MG63 (cell line): Measurements from ENCODE around the gene TSPAN5. TPM values are rescaled to one million over a fixed set of nuclear protein-coding genes. Genes with fewer than 3 reads are reported as not detected.
"Not testable (repeated sequence)": the region's sequence is repeated elsewhere in the genome, so short reads cannot be mapped to it uniquely, and the experiment has no call there.

Source experiments
- DNase-seq: peaks from one replicate; pipeline ENCODE4 v3.0.0-alpha.2; 2020
- H3K27me3 ChIP-seq: fragments of 250-450 bp; sonication (Bioruptor Pico); 2 replicates; pipeline ENCODE4 v1.5.1; 2020; ENCODE audit warnings: mild to moderate bottlenecking, moderate library complexity
- H3K36me3 ChIP-seq: fragments of 250-450 bp; sonication (Bioruptor Pico); 2 replicates; pipeline ENCODE4 v1.5.1; 2020; ENCODE audit warnings: mild to moderate bottlenecking, moderate library complexity
- H3K4me3 ChIP-seq: fragments of 250-450 bp; sonication (Bioruptor Pico); 2 replicates; pipeline ENCODE4 v1.5.1; 2020; ENCODE audit warnings: mild to moderate bottlenecking, moderate library complexity
- H3K9me3 ChIP-seq: fragments of 250-450 bp; sonication (Bioruptor Pico); 2 replicates; pipeline ENCODE4 v1.5.1; 2020; ENCODE audit warnings: mild to moderate bottlenecking, moderate library complexity
- total RNA-seq: library from RNA; depleted of rRNA; stranded (reverse); fragments of >200 nt; shearing (Covaris generic); gene quantifications from 2 replicates; pipeline ENCODE4 v1.2.3, GENCODE V29; 2014; ENCODE audit warnings: low replicate concordance; rRNA removed

The TSPAN5 gene
- total RNA-seq, result 2.7 and 12.6 TPM in 2 replicates

DNA sequence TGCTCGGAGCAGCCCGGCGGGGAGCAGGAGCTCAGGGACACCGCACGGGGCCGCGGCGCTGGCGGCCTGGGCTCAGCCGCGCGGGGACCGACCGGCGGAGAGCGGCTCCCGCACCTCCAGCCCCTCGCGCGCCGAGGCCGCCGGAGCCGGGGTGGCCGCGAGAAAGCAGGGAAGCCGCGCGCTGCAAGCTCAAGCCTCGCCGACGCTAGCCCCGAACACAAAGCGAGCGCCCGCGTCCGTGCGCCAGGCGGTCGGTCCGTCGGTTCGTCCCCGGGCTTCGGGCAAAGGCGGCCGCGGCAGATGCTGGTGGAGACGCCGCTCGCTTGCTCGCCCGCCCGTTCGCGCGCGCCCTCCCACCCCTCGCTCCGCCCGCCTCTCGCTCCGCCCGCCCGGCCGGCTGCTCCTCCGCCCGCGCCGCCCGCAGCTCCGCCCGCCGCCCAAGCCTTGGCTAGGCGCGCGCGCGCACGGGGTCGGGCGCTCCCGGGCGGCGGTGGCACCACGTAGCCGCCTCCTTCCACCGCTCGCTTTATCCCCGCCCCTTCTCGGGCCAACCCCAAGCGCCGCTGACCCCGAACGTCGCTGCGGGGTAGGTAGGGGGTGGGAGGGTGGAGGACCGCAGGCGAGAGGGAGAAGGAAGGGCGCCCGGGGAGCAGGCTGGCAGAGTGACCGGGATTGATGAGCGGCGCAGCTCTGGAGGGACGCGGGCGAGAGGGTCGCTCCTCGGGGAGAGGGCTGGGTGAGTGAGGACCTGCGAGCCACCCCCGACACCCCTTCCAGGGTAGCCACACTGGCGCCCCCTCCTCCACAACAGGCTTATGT lies at the start of gene TSPAN5:
TSS of gene TSPAN5 (minus strand) at position 325 of the 819 bp plus-strand sequence.
- DNase-seq, result peak; percentile 79
- H3K4me3 ChIP-seq, result peak within 1 kb of the TSS; percentile 73
- H3K9me3 ChIP-seq, result no peaks in the 10 kb centered on the region
- no peaks in the 10 kb centered on the region for H3K27me3 ChIP-seq
- no peaks in the 10 kb centered on the region for H3K36me3 ChIP-seq

DNA sequence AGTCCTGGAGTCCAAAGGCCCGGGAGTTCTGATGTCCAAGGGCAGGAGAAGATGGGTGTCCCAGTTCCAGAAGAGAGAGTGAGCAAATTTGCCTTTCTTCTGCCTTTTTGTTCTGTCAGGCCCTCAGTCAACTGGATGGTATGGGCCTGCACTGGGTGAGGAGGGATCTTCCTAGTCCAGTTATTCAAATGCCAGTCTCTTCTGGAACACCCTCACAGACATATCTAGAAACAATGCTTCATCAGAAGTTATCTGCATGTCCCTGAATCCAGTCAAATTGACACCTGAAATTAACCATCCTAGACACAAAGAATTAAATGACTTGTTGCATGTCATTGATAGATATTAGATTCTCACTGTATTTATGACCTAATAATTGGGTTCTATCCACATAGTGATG lies 48.5 kb upstream of the TSPAN5 start:
- Histone ChIP-seq H3K9me3 (no peaks in the 10 kb centered on the region), H3K36me3 (no peaks in the 10 kb centered on the region), H3K27me3 (no peaks in the 10 kb centered on the region), H3K4me3 (no peak overlapping the region)
- DNase-seq, result no peak

DNA sequence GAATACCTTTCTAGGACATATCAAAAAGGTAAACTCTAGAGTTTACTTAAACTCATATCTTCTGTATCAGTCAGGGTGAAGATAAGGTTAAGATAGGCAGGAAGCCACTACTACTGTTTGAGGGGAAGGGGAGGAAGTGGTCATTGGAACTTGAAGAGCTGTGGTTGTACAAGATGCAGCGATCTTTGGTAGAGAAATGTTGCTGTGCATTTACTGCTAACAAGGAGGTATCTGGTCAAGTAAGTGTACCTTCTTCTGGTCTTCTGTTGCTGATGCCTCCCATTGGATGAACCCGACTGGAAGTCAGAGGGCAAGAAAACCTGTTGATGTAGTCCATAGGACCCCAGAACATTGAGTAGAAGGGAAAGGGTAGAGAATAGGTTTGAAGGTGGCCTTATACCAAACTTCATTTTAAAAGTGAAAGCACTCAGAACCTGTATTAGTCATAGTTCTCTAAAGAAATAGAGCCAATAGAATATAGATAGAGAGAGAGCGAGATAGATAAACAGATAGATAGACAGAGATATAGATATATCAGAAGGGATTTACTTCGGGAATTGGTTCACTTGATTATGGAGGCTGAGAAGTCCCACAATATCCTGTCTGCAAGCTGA lies 47.9 kb upstream of the TSPAN5 start:
- H3K9me3 ChIP-seq, result no peaks in the 10 kb centered on the region
- no peak for DNase-seq
- no peak overlapping the region for H3K4me3 ChIP-seq
- no peaks in the 10 kb centered on the region for H3K27me3 ChIP-seq
- H3K36me3 ChIP-seq, result no peaks in the 10 kb centered on the region

DNA sequence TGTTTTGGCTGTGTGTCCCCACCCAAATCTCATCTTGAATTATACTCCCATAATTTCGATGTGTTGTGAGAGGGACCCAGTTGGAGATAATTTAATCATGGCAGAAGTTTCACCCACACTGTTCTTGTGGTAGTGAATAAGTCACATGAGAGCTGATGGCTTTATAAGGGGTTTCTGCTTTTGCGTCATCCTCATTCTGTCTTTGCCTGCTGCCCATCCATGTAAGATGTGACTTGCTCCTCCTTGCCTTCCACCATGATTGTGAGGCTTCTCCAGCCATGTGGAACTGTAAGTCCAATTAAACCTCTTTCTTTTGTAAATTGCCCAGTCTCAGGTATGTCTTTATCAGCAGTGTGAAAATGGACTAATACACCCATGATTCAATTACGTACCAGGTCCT lies 47.2 kb upstream of the TSPAN5 start:
- not testable (repeated sequence) for DNase-seq, H3K36me3 ChIP-seq, H3K9me3 ChIP-seq, H3K4me3 ChIP-seq, H3K27me3 ChIP-seq

DNA sequence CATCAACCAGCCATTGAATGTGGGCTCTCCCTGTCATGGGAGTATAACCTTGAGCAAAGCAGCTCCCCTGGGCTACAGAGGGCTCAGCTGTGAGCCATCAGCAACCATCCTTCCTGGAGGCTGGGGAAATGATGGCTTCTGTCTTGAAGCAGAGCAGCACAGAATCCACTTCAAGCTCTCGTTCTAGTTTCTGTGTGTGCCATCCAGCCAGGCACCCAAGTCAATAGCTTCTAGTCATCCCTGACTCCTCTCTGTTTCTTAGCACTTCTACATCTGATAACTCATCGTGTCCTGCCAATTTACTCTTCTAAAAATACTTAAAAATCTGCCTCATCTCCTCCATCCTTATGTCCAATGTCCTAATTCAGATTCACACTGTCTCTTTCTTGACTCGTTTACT lies 42.2 kb upstream of the TSPAN5 start:
- Histone ChIP-seq H3K36me3 (no peaks in the 10 kb centered on the region), H3K9me3 (no peaks in the 10 kb centered on the region), H3K4me3 (no peak overlapping the region), H3K27me3 (no peaks in the 10 kb centered on the region)
- no peak for DNase-seq

DNA sequence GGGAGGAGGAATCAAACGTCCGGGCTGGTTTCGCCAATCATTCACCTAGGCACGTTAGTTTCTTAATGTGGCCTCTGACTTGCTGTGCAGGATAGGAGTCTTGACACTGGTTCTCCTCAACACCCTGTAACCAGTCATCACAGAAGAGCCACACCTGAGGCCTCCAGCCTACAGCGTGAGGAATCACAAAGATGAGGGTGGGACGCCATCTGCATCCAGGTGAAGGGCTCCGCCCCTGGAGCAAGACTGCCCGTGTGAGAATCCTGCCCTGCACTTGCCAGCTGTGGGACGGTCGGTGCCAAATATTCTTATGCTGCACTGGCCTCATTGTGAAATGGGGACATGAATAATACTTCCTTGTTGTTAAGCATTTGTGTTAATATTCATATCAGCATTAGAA lies 35.7 kb upstream of the TSPAN5 start:
- H3K9me3 ChIP-seq, result no peaks in the 10 kb centered on the region
- H3K27me3 ChIP-seq, result no peaks in the 10 kb centered on the region
- no peaks in the 10 kb centered on the region for H3K36me3 ChIP-seq
- DNase-seq, result no peak
- H3K4me3 ChIP-seq, result no peak overlapping the region

DNA sequence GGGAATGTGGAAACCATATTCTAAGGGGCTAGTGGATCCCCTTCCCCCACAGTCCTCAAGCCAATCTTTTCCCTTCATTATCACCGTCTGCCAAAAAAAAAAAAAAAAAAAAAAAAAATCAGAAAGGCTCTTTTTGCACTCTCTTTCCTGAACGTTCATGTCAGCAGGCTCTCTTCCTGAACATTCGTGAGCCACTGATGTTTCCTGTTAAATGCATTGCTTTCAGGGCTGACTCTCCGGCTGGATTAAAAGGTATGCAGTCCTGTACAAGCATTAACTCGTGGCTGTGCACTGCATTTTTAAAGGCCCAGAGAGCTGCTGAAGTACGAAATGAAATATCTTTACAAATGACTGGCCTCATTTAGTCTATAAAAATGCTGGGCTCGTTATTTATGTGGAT lies 34.0 kb upstream of the TSPAN5 start:
- Histone ChIP-seq H3K9me3 (no peaks in the 10 kb centered on the region), H3K4me3 (no peak overlapping the region), H3K27me3 (no peaks in the 10 kb centered on the region), H3K36me3 (no peaks in the 10 kb centered on the region)
- no peak for DNase-seq

DNA sequence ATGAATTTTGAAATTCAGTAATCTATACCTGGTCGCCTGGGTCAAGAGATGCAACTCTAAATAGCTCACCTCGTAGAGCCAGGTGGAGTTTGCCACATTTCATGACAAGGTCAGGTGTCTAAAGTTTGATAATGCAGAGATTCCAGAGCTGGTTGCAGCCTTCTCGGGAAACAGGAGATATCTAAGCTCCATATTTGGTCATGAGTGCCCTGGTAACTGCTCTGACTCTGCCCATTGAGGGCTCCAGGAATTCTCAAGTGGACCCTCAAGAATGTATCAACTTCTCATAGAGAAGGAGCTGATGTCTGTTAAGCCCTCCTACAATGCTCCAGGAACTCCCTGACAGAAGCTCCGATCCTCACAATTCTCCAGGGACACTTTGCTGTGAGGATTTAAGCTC lies 33.2 kb upstream of the TSPAN5 start:
- no peak for DNase-seq
- Histone ChIP-seq H3K27me3 (no peaks in the 10 kb centered on the region), H3K9me3 (no peaks in the 10 kb centered on the region), H3K36me3 (no peaks in the 10 kb centered on the region), H3K4me3 (no peak overlapping the region)

DNA sequence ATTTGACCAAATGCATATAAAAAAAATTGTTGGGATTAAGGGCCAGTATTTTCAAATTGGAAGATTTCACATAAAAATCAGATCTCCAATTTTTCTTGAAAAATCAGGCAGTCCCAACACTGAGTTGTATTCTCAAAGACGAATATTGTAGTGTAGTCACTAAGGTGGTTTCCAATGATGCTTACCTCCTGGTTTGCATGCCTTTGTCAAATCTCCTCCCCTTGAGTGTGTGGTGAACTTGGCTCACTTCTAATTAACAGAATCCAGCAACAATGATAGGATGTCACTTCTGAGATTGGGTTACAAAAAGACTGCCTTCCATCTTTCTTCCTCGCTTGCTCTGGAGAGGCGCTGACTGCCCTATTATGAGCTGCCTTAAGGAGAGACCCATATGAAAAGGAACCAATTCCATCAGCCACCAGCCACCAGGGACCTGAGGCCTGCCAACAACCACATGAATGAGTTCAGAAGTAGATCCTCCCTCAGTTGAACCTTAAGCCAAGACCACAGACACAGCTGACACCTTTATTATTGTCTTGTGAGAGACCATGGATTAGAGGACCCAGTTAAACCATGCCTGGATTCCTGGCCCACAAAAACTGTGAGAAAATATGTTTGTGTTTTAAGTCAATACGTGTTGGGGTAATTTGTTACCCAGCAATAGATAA lies 31.2 kb upstream of the TSPAN5 start:
- H3K27me3 ChIP-seq, result no peaks in the 10 kb centered on the region
- no peak for DNase-seq
- no peak overlapping the region for H3K4me3 ChIP-seq
- H3K36me3 ChIP-seq, result no peaks in the 10 kb centered on the region
- H3K9me3 ChIP-seq, result no peaks in the 10 kb centered on the region

DNA sequence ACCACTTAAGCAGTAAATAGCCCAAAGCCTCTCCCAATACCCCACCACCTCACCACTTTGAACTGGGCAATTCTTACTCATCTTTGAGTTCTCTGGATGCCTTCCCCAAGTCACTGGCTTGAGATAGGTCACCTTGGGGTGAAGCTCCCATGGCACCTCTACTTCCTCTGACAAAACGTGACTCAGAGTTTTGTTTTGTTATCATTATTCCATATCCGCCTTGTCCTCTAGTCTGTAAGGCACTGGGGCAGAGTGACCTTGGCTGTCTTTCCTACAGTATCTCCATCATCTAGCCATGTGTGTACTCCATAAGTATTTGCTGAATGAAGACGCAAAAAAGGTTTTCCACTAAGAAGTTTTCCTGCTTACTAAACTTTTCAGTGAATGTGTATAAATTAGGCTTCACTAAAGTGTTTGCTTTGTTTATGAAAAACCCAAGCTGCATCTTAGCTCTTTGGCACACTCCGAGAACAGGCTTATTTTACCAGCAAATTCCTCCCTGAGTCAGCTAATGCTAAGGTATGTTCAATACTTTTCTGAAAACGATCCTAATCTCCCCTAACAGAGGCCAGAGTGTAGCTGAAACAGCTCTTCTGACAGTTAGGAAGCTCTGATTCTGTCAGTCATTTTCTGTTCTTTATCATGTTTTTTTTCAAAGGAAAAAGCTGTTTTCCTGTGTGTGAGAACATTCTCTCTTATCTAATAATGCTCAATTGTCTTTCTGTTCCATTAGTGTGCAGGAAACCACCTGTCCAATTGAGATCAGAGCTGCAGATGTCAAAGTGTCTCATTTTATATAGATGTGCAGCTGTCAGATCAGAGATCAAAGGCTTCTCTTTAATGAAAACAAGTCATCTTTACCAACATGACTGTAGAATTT lies 30.2 kb upstream of the TSPAN5 start:
- Histone ChIP-seq H3K9me3 (no peaks in the 10 kb centered on the region), H3K27me3 (no peaks in the 10 kb centered on the region), H3K36me3 (no peaks in the 10 kb centered on the region), H3K4me3 (no peak overlapping the region)
- DNase-seq, result peak; percentile 72

DNA sequence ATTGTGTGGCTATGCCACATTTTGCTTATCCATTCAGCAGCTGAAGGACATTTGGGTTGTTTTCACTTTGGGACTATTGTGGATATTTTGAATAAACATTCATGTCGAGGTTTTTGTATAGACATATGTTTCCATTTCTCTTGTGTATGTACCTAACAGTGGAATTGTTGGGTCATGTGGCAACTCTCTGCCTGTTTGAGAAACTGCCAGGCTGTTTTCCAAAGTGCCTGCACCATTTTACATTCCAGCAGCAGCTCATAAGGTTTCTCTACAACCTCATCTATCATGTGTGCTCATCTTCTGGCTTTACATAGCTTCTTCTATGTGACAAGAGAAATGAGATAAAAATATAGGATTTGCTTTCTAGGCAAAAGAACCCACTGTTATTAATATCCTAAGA lies 29.5 kb upstream of the TSPAN5 start:
- Histone ChIP-seq H3K4me3 (no peak overlapping the region), H3K36me3 (no peaks in the 10 kb centered on the region), H3K27me3 (no peaks in the 10 kb centered on the region), H3K9me3 (no peaks in the 10 kb centered on the region)
- DNase-seq, result no peak

DNA sequence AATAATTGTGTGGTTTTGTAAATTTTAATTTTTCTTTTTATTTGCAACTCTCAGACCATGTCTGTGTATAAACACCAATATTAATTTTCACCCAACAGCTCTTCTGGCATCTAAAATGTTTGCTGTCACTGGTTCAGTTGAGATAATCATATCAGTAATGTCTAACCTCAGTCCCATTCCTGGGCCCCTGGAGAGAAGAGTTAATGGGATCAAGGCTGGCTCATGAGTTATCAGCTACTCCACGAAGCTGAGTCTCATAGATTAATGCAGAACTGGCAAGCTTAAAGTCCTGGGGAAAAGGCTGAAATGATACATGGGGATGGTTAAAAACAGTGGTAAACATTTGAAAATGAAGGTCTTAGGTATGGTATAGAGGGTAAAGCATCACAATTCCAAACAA lies 28.4 kb upstream of the TSPAN5 start:
- DNase-seq, result no peak
- Histone ChIP-seq H3K36me3 (no peaks in the 10 kb centered on the region), H3K4me3 (no peak overlapping the region), H3K27me3 (no peaks in the 10 kb centered on the region), H3K9me3 (no peaks in the 10 kb centered on the region)

DNA sequence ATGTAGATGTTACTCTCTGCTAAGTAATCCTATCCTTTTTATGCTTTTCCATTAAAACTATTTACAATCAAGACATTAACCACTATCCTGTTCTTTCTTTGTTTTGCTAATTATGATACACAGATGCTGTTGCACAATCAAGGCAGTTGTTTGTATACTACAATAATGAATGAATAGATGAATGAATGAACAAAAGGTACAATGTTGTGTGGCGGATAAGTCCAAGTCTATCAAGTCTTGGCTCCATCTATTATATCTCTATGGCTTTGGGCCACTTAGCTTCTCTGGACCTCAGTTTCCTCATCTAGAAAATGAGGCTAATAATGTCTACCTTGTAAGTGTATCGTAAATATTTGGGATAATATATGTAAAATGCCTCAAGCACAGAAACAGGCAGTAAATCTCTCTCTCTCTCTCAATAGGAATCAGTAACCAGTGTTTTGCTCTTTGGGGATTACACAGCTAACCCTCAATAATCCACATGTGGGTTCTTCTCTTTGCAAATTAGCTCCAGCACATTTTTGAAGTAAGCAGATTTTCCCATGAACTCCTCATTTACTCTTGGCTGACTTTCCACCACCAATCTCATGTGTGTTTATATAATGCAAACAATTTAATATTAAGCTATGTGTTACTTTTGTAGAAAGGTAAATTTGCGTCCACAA lies 27.8 kb upstream of the TSPAN5 start:
- no peak overlapping the region for H3K4me3 ChIP-seq
- H3K9me3 ChIP-seq, result no peaks in the 10 kb centered on the region

DNA sequence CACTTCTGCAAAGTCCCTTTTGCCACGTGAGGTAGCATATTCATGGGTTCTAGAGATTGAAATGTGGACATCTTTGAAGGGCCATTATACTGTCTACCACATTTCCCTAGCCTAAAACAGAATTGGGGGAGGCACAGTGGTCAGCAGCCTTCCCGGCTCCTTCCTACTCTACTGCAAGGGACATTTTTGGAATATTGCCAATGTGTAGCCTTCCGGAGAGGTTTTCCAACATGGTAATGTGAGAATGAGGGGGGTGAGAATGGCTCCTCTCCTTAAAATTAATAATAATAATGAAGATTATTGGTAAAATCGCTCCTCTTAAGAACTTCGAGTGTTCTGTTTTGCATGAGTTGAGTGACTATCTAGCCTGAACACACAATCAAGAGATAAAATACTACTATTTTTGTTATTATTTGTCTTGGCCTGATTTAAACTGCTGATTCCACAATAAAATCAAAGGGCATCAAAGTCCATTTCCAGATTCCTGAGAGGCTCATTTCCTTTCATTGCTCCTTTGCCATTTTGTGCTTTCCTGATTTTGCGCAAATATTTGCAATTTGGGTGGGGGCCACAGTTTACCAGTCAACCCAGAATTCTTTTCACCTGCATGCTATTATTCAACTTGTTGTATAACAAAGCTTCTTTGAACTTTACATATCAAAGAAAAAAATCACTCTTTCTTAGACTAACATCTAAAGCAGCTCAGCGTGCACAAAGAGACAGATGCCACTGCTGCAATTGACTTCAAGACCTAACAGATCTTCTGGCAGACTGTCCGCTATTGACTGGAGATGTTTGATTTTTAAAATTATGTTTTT lies 27.0 kb upstream of the TSPAN5 start:
- H3K36me3 ChIP-seq, result no peaks in the 10 kb centered on the region
- H3K4me3 ChIP-seq, result no peak overlapping the region
- no peaks in the 10 kb centered on the region for H3K27me3 ChIP-seq

More for the DNA sequence above, 27.8 kb upstream of the TSPAN5 start:
- H3K27me3 ChIP-seq, result no peaks in the 10 kb centered on the region
- no peaks in the 10 kb centered on the region for H3K36me3 ChIP-seq
- DNase-seq, result no peak

DNA sequence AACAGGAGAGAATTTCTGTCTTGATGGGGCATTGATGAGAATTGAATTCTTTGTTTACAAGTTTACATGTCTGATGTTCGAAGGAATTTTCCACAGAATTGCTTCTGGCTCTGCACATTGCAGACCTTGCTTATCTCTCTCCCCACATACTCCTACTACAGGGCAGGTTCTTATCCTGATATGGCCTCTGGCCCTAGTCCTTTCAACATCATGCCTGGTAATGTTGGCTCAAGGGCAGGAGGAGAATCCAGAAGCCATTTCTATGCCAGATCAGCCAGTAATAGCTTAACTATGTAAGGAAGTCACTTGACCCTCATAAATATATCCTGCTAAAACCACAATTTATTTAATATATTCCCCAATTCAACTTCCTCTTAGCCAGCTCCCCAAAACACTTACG lies 24.3 kb upstream of the TSPAN5 start:
- Histone ChIP-seq H3K27me3 (no peaks in the 10 kb centered on the region), H3K9me3 (no peaks in the 10 kb centered on the region), H3K4me3 (no peak overlapping the region), H3K36me3 (no peaks in the 10 kb centered on the region)
- DNase-seq, result peak; percentile 25

More for the DNA sequence above, 27.0 kb upstream of the TSPAN5 start:
- DNase-seq, result no peak
- H3K9me3 ChIP-seq, result no peaks in the 10 kb centered on the region

DNA sequence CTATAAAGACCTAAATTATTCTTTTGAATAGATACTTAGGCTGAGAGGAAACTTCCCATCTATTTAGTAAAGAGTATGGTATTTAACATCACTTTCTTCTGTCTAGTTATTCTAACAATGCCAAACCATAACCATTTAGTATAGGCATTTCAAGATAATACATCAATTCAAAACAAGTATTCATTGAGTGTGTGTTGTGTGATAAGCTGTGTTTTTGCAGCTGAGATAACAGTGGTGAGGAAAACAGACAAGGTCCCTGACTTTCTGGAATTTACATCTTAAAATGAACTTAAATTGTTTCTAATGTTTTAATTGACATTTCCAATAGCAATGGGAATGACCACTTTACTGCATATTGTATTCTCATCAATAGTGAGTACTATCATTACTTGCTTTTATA lies 22.4 kb upstream of the TSPAN5 start:
- no peak overlapping the region for H3K4me3 ChIP-seq
- H3K36me3 ChIP-seq, result no peaks in the 10 kb centered on the region
- no peaks in the 10 kb centered on the region for H3K9me3 ChIP-seq
- no peak for DNase-seq
- H3K27me3 ChIP-seq, result no peaks in the 10 kb centered on the region
